RWPE1 (cell line): ENCODE measurements around the gene GABRB2.

Source experiments
- CTCF ChIA-PET: fragments of 350-600 bp; sonication (Branson Sonifier 250); formaldehyde crosslinking; extraction: SDS; loops from one replicate; lab custom pipeline; 2021; lab: Yijun Ruan, JAX
- POLR2A ChIA-PET: fragments of 400-600 bp; formaldehyde crosslinking; extraction: SDS; loops from one replicate; lab custom pipeline; 2020; ENCODE audit warnings: antibody characterized with exemption; ENCODE audit not compliant: low non-redundant PET; lab: Yijun Ruan, JAX
- DNase-seq: peaks from one replicate; pipeline ENCODE4 v3.0.0; 2012; ENCODE audit warnings: low spot score
- H3K27ac ChIP-seq: fragments of 450-650 bp; 2 replicates; pipeline ENCODE4 v1.5.1; 2017
- TF ChIP-seq, protein P1 (sequence below): fragments of 450-650 bp; conservative IDR thresholded peaks from 2 replicates; pipeline ENCODE4 v1.5.1; 2017; ENCODE audit warnings: low read depth, mild to moderate bottlenecking

The GABRB2 gene

DNA sequence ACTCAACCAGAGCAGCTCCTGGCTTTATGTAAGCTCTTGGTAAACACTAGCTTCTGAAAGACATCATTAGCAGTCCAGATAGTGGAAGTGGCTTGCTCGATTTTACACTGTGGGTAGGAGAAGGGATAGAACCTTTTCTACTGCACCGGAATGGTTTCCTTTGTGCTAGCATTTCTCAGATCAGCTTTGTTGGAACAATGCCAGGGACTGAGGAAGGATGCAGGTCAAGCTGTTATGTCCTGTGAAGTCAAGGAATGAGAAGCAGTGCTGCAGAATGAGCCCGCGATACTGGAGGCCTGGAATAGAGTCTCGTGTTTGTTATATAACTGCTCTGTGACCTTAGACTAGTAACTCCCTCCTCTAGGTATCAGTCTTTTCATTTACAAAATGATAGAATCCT lies 233.6 kb downstream of the GABRB2 start:
- H3K27ac ChIP-seq = no peak overlapping the region
- DNase-seq = no peak
- ChIA-PET POLR2A (no interaction called here), CTCF (no interaction called here)
- TF ChIP-seq, protein P1, sequence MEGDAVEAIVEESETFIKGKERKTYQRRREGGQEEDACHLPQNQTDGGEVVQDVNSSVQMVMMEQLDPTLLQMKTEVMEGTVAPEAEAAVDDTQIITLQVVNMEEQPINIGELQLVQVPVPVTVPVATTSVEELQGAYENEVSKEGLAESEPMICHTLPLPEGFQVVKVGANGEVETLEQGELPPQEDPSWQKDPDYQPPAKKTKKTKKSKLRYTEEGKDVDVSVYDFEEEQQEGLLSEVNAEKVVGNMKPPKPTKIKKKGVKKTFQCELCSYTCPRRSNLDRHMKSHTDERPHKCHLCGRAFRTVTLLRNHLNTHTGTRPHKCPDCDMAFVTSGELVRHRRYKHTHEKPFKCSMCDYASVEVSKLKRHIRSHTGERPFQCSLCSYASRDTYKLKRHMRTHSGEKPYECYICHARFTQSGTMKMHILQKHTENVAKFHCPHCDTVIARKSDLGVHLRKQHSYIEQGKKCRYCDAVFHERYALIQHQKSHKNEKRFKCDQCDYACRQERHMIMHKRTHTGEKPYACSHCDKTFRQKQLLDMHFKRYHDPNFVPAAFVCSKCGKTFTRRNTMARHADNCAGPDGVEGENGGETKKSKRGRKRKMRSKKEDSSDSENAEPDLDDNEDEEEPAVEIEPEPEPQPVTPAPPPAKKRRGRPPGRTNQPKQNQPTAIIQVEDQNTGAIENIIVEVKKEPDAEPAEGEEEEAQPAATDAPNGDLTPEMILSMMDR = no peak

DNA sequence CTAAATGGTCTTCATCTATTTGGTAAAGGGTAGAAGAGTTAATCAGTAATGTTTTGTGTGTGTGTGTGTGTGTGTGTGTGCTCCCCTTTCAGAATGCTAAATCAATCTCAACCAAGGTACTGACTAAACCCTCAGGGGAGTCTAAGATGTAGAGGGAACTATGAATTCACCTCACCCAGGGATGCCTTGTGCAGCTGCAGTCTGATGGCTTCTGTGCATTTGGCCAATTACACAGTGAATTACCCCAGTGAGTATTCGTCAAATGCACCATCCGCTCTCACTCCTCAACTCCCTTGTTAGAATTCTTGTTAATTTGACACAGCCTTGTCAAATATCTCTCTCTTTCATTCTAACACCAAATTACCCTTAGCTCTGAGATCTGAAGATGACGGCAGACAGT lies 234.6 kb downstream of the GABRB2 start:
- CTCF ChIA-PET = interaction anchor here (0.6 kb wide), 1 partner anchor 23 kb away, joined by 3 read pairs; no protein-coding TSS in a partner anchor
- no peak for DNase-seq
- POLR2A ChIA-PET = no interaction called here
- TF ChIP-seq, protein P1 = no peak
- no peak overlapping the region for H3K27ac ChIP-seq

DNA sequence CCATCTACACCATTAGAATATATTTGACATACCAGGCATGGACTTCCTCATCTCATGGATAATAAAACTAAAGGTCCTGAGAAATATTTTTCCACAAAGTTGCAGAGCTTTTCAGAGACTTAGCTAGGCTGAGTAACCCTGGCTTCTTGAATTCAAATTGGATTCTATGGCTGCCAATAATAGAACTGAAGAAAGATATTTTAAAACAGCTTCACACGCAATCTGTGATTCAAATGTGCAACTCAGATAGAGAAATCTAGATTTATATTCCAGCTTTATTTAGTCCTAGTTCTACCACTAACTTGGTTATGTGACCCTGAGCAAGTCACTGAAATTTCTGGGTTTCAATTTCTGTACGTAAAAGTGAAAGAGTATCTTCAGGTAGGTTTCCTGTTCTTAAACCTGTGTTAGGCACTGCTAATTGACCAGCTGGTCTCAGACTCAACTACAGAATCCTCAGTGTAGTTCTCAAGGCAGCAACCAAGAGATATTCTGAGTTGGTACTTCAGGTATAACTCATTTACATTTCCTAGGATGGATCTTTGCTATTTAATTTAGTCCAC lies 235.3 kb downstream of the GABRB2 start:
- ChIA-PET CTCF (no interaction called here), POLR2A (no interaction called here)
- no peak overlapping the region for H3K27ac ChIP-seq
- DNase-seq = no peak
- TF ChIP-seq, protein P1 = no peak

DNA sequence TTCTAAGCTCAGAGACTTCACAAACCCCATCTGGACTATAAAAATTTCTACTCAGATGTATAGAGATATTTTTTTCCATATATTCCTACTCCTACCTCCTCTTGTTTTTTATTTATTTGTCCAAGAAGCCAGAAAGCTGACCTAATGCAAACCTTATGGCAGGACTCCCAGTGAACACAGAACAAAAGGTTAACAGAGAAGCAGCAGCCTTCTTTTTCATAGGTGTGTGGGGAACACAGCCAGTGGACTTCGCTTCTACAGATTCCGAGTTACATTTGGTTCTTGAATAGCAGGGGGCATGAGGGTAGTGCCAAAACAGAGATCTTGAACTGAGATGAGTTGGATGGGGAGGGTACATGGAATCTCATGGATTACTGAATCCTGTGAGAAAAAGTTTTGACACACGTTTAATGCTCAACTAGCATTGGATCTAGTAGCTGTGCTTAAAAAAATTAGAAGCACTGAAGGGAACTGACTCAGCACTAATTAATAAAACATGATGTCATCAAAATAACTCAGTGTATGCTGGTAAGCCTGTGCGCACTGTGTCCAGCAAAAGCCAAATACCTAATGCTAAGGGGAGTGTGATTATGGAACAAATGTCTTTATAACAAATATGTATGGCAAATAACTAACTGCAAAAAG lies 240.1 kb downstream of the GABRB2 start:
- no peak overlapping the region for H3K27ac ChIP-seq
- CTCF ChIA-PET = no interaction called here
- TF ChIP-seq, protein P1 = no peak
- DNase-seq = no peak
- POLR2A ChIA-PET = no interaction called here

DNA sequence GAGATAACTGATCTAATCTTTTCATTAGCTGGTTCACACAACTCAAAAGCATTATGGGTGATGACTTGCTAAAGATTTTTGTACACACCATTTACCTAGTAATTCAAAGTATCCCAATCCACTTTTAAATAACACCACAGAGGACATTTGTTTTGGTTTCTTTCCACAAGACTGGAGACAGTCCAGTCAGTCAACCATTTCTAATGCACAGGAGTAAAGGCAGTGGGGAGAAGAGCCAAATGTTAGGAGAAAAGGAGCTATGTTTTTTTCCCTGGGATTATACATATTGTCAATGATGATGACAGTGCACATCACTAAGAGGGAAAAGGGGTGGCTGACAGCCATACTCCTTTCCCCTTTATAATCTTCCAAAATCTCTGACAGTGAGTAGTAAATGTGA lies 240.9 kb downstream of the GABRB2 start:
- DNase-seq = no peak
- POLR2A ChIA-PET = no interaction called here
- CTCF ChIA-PET = interaction anchor here (0.6 kb wide), 3 partner anchors 9 to 328 kb away, joined by 3 read pairs; no protein-coding TSS in a partner anchor

DNA sequence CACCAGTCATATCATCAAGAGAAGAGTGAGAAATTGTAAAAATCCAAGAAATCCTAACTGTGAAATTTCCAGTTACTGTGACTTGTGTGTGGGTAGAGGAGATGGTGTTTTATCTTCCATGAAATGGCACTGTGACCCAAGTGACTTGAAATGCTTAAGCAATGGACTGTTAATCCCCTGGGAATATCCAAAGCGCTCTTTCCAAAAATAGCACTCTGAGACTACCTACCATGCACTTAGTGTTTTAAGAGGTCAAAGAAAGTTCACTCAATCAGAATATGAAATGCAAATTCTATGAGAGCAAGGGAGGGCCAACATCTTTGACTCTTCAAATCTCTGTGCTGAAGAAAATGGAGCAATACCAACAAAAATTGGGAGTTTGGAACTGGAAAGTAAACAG lies 244.0 kb downstream of the GABRB2 start:
- DNase-seq = no peak
- TF ChIP-seq, protein P1 = no peak
- H3K27ac ChIP-seq = no peak overlapping the region
- ChIA-PET POLR2A (no interaction called here), CTCF (no interaction called here)

More for the DNA sequence above, 240.9 kb downstream of the GABRB2 start:
- H3K27ac ChIP-seq = no peak overlapping the region
- TF ChIP-seq, protein P1 = no peak
